ENCODE data around the gene WBP1L.
"Not testable (repeated sequence)": the region's sequence is repeated elsewhere in the genome, so short reads cannot be mapped to it uniquely, and the experiment has no call there.

Gene WBP1L

GRCh38 chr10:102841827-102842345, 98.1 kb downstream of the WBP1L start:
- no peak for DNase-seq (ENCODE audit: low read depth in 2 of 2)

GRCh38 chr10:102843139-102843538, 99.4 kb downstream of the WBP1L start:
- DNase-seq (ENCODE audit: low read depth in 2 of 2): not testable (repeated sequence)

- not testable (repeated sequence) for DNase-seq (ENCODE audit: low read depth in 2 of 2)
Observed at GRCh38 chr10:102844190-102844776, 100.5 kb downstream of the WBP1L start.

- DNase-seq (ENCODE audit: low read depth in 2 of 2): no peak
Observed at GRCh38 chr10:102845352-102845902, 101.7 kb downstream of the WBP1L start.

GRCh38 chr10:102850025-102850518, 106.3 kb downstream of the WBP1L start:
- no peak for DNase-seq (ENCODE audit: low read depth in 2 of 2)

GRCh38 chr10:102853237-102853636, 109.5 kb downstream of the WBP1L start:
- not testable (repeated sequence) for DNase-seq (ENCODE audit: low read depth in 2 of 2)

GRCh38 chr10:102855731-102856436, 112.1 kb downstream of the WBP1L start:
- not testable (repeated sequence) for DNase-seq (ENCODE audit: low read depth in 2 of 2)

- DNase-seq (ENCODE audit: low read depth in 2 of 2): no peak
Observed at GRCh38 chr10:102856758-102857424, 113.1 kb downstream of the WBP1L start.

- DNase-seq (ENCODE audit: low read depth in 2 of 2): no peak
Observed at GRCh38 chr10:102859911-102860310, 116.2 kb downstream of the WBP1L start.

GRCh38 chr10:102863660-102864059, 119.9 kb downstream of the WBP1L start:
- DNase-seq (ENCODE audit: low read depth in 2 of 2): no peak

GRCh38 chr10:102865620-102866019, 121.9 kb downstream of the WBP1L start:
- no peak for DNase-seq (ENCODE audit: low read depth in 2 of 2)

Measured in stimulated activated CD8-positive, alpha-beta memory T cell treated with anti-CD3 and anti-CD28 coated beads, Interleukin-2, amount 100 ng/mL, for 48 hours (primary cell).